Thyroid gland (tissue), 4 donors: ENCODE measurements around the gene OMD.

Source experiments
- CTCF ChIP-seq, 6 experiments: fragments of 200-600 bp in 3 of 6; fragments of 450-650 bp in 3 of 6; sonication (generic) in 3 of 6; IDR thresholded peaks; one replicate each; pipeline ENCODE4 v1.5.1; 2016 to 2019; ENCODE audit warnings: antibody characterized with exemption in 6 of 6, mild to moderate bottlenecking in 2 of 6, inconsistent platforms in 1 of 6, moderate library complexity in 1 of 6
- POLR2A ChIP-seq, 2 donors: fragments of 450-650 bp; IDR thresholded peaks; one replicate each; pipeline ENCODE4 v1.6.1; 2017; ENCODE audit warnings: antibody characterized with exemption in 2 of 2, mild to moderate bottlenecking in 2 of 2, moderate library complexity in 1 of 2

- no peak for TF ChIP-seq CTCF (IDR thresholded peaks at IDR 0.05)
- no peak for TF ChIP-seq POLR2A (IDR thresholded peaks at IDR 0.05)
Observed at GRCh38 chr9:92422611-92423338, 1.5 kb downstream of the OMD start.
